GM23338 (cell line): ENCODE data around the gene ZNF692. TPM values are rescaled to one million over a fixed set of nuclear protein-coding genes. Genes with fewer than 3 reads are reported as not detected.

Experiments used
- ATAC-seq: fragments of 200-7000 bp; cut with Tn5 transposase; 3 replicates; pipeline ENCODE4 v1.9.1; 2020
- DNase-seq: peaks from one replicate; pipeline ENCODE4 v3.0.0-alpha.2; 2015; ENCODE audit warnings: low spot score
- H2AFZ ChIP-seq: fragments of 200-600 bp; sonication (generic); 2 replicates; pipeline ENCODE4 v1.8.0; 2016; ENCODE audit warnings: antibody characterized with exemption, mild to moderate bottlenecking, moderate library complexity
- H3F3A ChIP-seq: fragments of 200-600 bp; sonication (generic); replicated peaks from 2 replicates; pipeline ENCODE4 v1.8.0; 2017; ENCODE audit warnings: antibody characterized with exemption, mixed run types, low read depth
- H3K27ac ChIP-seq: fragments of 200-600 bp; sonication (generic); 2 replicates; pipeline ENCODE4 v1.6.1; 2016; ENCODE audit warnings: low read depth
- H3K27me3 ChIP-seq: fragments of 200-600 bp; sonication (generic); 2 replicates; pipeline ENCODE4 v1.8.0; 2016; ENCODE audit warnings: mild to moderate bottlenecking, mixed run types, moderate library complexity; ENCODE audit not compliant: insufficient read depth
- H3K36me3 ChIP-seq: fragments of 200-600 bp; sonication (generic); 2 replicates; pipeline ENCODE4 v1.8.0; 2016; ENCODE audit warnings: mild to moderate bottlenecking; ENCODE audit not compliant: insufficient read depth
- H3K4me1 ChIP-seq: fragments of 200-600 bp; sonication (generic); 2 replicates; pipeline ENCODE4 v1.8.0; 2016; ENCODE audit warnings: mild to moderate bottlenecking, moderate library complexity; ENCODE audit not compliant: insufficient read depth
- H3K4me2 ChIP-seq: fragments of 200-600 bp; sonication (generic); 2 replicates; pipeline ENCODE4 v1.7.1; 2017; ENCODE audit warnings: mixed run types
- H3K4me3 ChIP-seq: fragments of 200-600 bp; sonication (generic); 2 replicates; pipeline ENCODE4 v1.6.1; 2016; ENCODE audit warnings: mixed run types
- H3K79me2 ChIP-seq: fragments of 200-600 bp; sonication (generic); replicated peaks from 2 replicates; pipeline ENCODE4 v1.8.0; 2017; ENCODE audit warnings: mild to moderate bottlenecking; ENCODE audit not compliant: insufficient read depth
- H3K9me2 ChIP-seq: fragments of 200-600 bp; sonication (generic); 2 replicates; pipeline ENCODE4 v1.8.0; 2017; ENCODE audit not compliant: insufficient read depth
- H4K20me1 ChIP-seq: fragments of 200-600 bp; sonication (generic); replicated peaks from 2 replicates; pipeline ENCODE4 v1.8.0; 2017; ENCODE audit warnings: mild to moderate bottlenecking; ENCODE audit not compliant: insufficient read depth
- H3K27ac Mint-ChIP-seq: 2 replicates; pipeline ENCODE4 v1.8.0; 2020; ENCODE audit warnings: inconsistent platforms, mild to moderate bottlenecking, moderate library complexity, mixed read lengths
- H3K27me3 Mint-ChIP-seq: 3 replicates; pipeline ENCODE4 v1.8.0; 2022; ENCODE audit warnings: low read depth, mild to moderate bottlenecking, moderate library complexity, mixed read lengths, inconsistent platforms; ENCODE audit not compliant: insufficient read depth, poor library complexity
- H3K36me3 Mint-ChIP-seq: 3 replicates; pipeline ENCODE4 v1.8.0; 2021; ENCODE audit warnings: low read depth, mild to moderate bottlenecking, inconsistent platforms, moderate library complexity, mixed read lengths
- H3K4me1 Mint-ChIP-seq: 3 replicates; pipeline ENCODE4 v1.8.0; 2020; ENCODE audit warnings: mild to moderate bottlenecking, inconsistent platforms, mixed read lengths
- H3K4me3 Mint-ChIP-seq: 3 replicates; pipeline ENCODE4 v1.8.0; 2021; ENCODE audit warnings: moderate library complexity, mild to moderate bottlenecking, inconsistent platforms, mixed read lengths
- H3K9me3 Mint-ChIP-seq: 3 replicates; pipeline ENCODE4 v1.8.0; 2020; ENCODE audit warnings: moderate library complexity, mild to moderate bottlenecking, inconsistent platforms, mixed read lengths
- ETS1 ChIP-seq: IDR thresholded peaks from 2 replicates; pipeline ENCODE4 v1.6.1; 2016; ENCODE audit warnings: antibody characterized with exemption
- NANOG ChIP-seq: IDR thresholded peaks from 2 replicates; pipeline ENCODE4 v1.6.1; 2016; ENCODE audit warnings: antibody characterized with exemption, borderline replicate concordance
- STAT1 ChIP-seq: IDR thresholded peaks from one replicate; pipeline ENCODE4 v1.6.1; 2016; ENCODE audit warnings: antibody characterized with exemption; ENCODE audit not compliant: unreplicated experiment
- ZNF114 ChIP-seq: fragments of 250-450 bp; sonication (Bioruptor Pico); IDR thresholded peaks from 2 replicates; pipeline ENCODE4 v1.5.0; 2020; ENCODE audit warnings: mild to moderate bottlenecking, moderate library complexity
- ZNF462 ChIP-seq: fragments of 250-450 bp; sonication (Bioruptor Pico); IDR thresholded peaks from 2 replicates; pipeline ENCODE4 v1.5.0; 2020; ENCODE audit warnings: mild to moderate bottlenecking, moderate library complexity
- polyA plus RNA-seq: library from polyadenylated mRNA; unstranded; fragments of >200 nt; fragmentation: Nextera tagmentation; extraction: Ambion mirVana; gene quantifications from 2 replicates; pipeline ENCODE4 v1.2.1, GENCODE V29; 2016
- total RNA-seq: library from RNA; depleted of rRNA; stranded (reverse); fragments of >200 nt; shearing (Covaris generic); gene quantifications from 2 replicates; pipeline ENCODE4 v1.2.3, GENCODE V29; 2014

ZNF692 gene
- total and polyA plus RNA-seq, 2 experiments from 2014 or later, result 41.2 to 57.1 TPM

- Histone ChIP-seq H2AFZ (peak overlapping the region; percentile 90), H4K20me1 (no peaks in the 10 kb centered on the region), H3K4me3 (peak overlapping the region; percentile 89), H3F3A (0 out of 2 replicates have a peak, but pooled peaks cover 8% of the 10 kb centered on the region), H3K27ac (peak overlapping the region; percentile 72; the same call in 1 of the 2 replicates), H3K4me1 (peaks cover 20% of the 10 kb centered on the region), H3K36me3 (peaks cover 16% of the 10 kb centered on the region), H3K4me2 (peak overlapping the region; percentile 98), H3K27me3 (peaks cover 23% of the 10 kb centered on the region), H3K79me2 (no peaks in the 10 kb centered on the region; the same call in 1 of the 2 replicates), H3K9me2 (no peaks in the 10 kb centered on the region)
- peaks cover 7% of the 10 kb centered on the region; the same call in 2 of the 3 replicates for H3K36me3 Mint-ChIP-seq
- peak overlapping the region; percentile 85 for H3K27ac Mint-ChIP-seq
- ATAC-seq (no peak), DNase-seq (no peak)
- peaks cover 18% of the 10 kb centered on the region for H3K27me3 Mint-ChIP-seq
- no peaks in the 10 kb centered on the region; the same call in 1 of the 3 replicates for H3K9me3 Mint-ChIP-seq
- peak overlapping the region; percentile 89 for H3K4me3 Mint-ChIP-seq
- TF ChIP-seq ZNF462 (CRISPR knock-in tag) (no peak), NANOG (no peak)
- peaks cover 20% of the 10 kb centered on the region for H3K4me1 Mint-ChIP-seq
These were observed 1.2 kb downstream of the ZNF692 start for GRCh38 chr1:248857749-248858095.

- peak overlapping the region; percentile 98 for H3K4me2 ChIP-seq
- peaks cover 16% of the 10 kb centered on the region for H3K4me1 ChIP-seq
- no peaks in the 10 kb centered on the region; the same call in 1 of the 2 replicates for H4K20me1 ChIP-seq
- H3K79me2 ChIP-seq, result no peaks in the 10 kb centered on the region; the same call in 1 of the 2 replicates
- Mint-ChIP-seq H3K36me3 (peaks cover 7% of the 10 kb centered on the region; the same call in 2 of the 3 replicates), H3K27ac (peak overlapping the region; percentile 85; the same call in 1 of the 2 replicates), H3K27me3 (peaks cover 13% of the 10 kb centered on the region), H3K4me3 (peak overlapping the region; percentile 89), H3K4me1 (peaks cover 16% of the 10 kb centered on the region), H3K9me3 (no peaks in the 10 kb centered on the region; the same call in 2 of the 3 replicates)
- DNase-seq (no peak), ATAC-seq (no peak)
- 0 out of 2 replicates have a peak, but pooled peaks cover 4% of the 10 kb centered on the region for H3F3A ChIP-seq
- no peak overlapping the region for H3K27ac ChIP-seq
- H3K36me3 ChIP-seq, result peaks cover 16% of the 10 kb centered on the region
- no peaks in the 10 kb centered on the region for H3K9me2 ChIP-seq
- no peak overlapping the region for H2AFZ ChIP-seq
- peak overlapping the region; percentile 89 for H3K4me3 ChIP-seq
- peaks cover 18% of the 10 kb centered on the region for H3K27me3 ChIP-seq
- TF ChIP-seq ZNF114 (CRISPR knock-in tag) (no peak), ETS1 (no peak), STAT1 (no peak), ZNF462 (CRISPR knock-in tag) (no peak)
These were observed 1.7 kb downstream of the ZNF692 start for GRCh38 chr1:248857201-248857600.
